ENCODE results near the gene ACTN1. TPM values are rescaled to one million over a fixed set of nuclear protein-coding genes. Genes with fewer than 3 reads are reported as not detected.

The ACTN1 gene
- total and polyA plus RNA-seq, 2 of the 8 experiments (the other 6 are each of a cell fraction or from before 2014, with no cell fraction given), result 236 to 262 TPM

DNA sequence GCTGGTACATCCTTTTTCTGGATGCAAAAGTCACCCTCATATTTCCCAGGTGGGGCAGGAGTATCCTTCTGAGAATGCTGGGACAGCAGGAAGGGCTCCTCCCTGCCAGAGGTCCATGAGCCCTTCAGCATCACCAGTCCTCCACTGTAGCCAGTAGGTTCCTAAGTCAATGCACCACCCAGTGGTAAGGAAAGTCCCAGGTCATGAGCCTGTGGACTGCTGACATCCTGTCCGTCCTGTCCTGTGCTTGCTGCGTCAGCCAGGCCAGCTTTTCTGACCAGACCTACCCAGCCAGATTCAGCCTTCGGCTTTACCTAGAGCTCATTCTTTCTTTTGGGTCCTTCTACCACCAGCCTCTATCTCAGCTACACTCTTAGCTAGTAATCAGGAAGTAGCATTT, 23.0 kb upstream of the ACTN1 start:
- Histone ChIP-seq H4K5ac (ENCODE audit: insufficient read length, low read depth, low read length) (no peak overlapping the region), H3K4me3 (ENCODE audit: extremely low read depth in 1 of 4, insufficient read depth in 2 of 4, low read depth in 3 of 4, low read length in 4 of 4) (no peak overlapping the region), H2BK5ac (ENCODE audit: low read depth, low read length) (no peak overlapping the region), H3K79me2 (ENCODE audit: control insufficient read depth in 1 of 2, insufficient read depth in 2 of 2, low read length in 2 of 2) (no peaks in the 10 kb centered on the region), H3K14ac (ENCODE audit: insufficient read length) (no peak overlapping the region), H4K20me1 (replicated peaks in 1 of 2; ENCODE audit: control insufficient read depth in 1 of 2, insufficient read depth in 2 of 2, low read length in 2 of 2) (no peaks in the 10 kb centered on the region), H3K56ac (replicated peaks; ENCODE audit: insufficient read length, low read depth, low read length) (no peak overlapping the region), H2BK120ac (replicated peaks; ENCODE audit: low read depth, low read length) (no peak overlapping the region), H4K8ac (ENCODE audit: extremely low read depth, insufficient read depth, low read length) (no peak overlapping the region), H2BK12ac (ENCODE audit: low read depth, low read length) (no peak overlapping the region), H3K79me1 (ENCODE audit: low read depth, low read length) (no peaks in the 10 kb centered on the region), H3K9me3 (ENCODE audit: insufficient read depth in 2 of 2, low read depth in 1 of 2, low read length in 1 of 2) (no peaks in the 10 kb centered on the region), H3K23me2 (ENCODE audit: low read depth, low read length) (no peaks in the 10 kb centered on the region; the same call in 1 of the 2 replicates), H3K18ac (ENCODE audit: extremely low read depth, low read length) (no peak overlapping the region), H2AFZ (ENCODE audit: low read length) (no peak overlapping the region), H3K27me3 (replicated peaks in 1 of 4; ENCODE audit: control insufficient read depth in 3 of 4, extremely low read depth in 1 of 4, insufficient read depth in 3 of 4, low read length in 3 of 4) (no peaks in the 10 kb centered on the region), H2AK5ac (ENCODE audit: low read depth, low read length) (no peak overlapping the region; the same call in 1 of the 2 replicates), H3K9ac (replicated peaks in 1 of 4; ENCODE audit: extremely low read depth in 1 of 4, low read depth in 3 of 4, low read length in 3 of 4) (no peak overlapping the region), H3K36me3 (ENCODE audit: control insufficient read depth in 2 of 4, insufficient read depth in 4 of 4, low read length in 3 of 4) (no peaks in the 10 kb centered on the region), H3K27ac (ENCODE audit: low read depth, low read length) (no peak overlapping the region), H3K4ac (replicated peaks; ENCODE audit: insufficient read length, low read depth, low read length) (no peak overlapping the region), H3K23ac (ENCODE audit: insufficient read length) (no peak overlapping the region), H2BK20ac (ENCODE audit: low read length) (0 out of 2 replicates have a peak overlapping the region, but pooled peaks have one; percentile 36), H4K91ac (replicated peaks; ENCODE audit: insufficient read length, low read length) (no peak overlapping the region), H3K4me1 (replicated peaks in 1 of 4; ENCODE audit: control insufficient read depth in 3 of 4, insufficient read depth in 4 of 4, low read length in 3 of 4) (peaks cover 3 to 18% (median 15%) of the 10 kb centered on the region in 4 experiments), H2BK15ac (ENCODE audit: low read length) (peak overlapping the region; percentile 32; the same call in 1 of the 2 replicates), H3K4me2 (ENCODE audit: insufficient read depth in 1 of 2, low read depth in 2 of 2, low read length in 2 of 2) (no peak overlapping the region)
- DNase-seq (ENCODE audit: low read depth in 1 of 2, low spot score in 2 of 2), result no peak
- peak; percentile 50 for FAIRE-seq
- POLR2A ChIA-PET (ENCODE audit: partially characterized antibody), result interaction anchor here (1.3 to 2.5 kb wide), 3 partner anchors 22 to 27 kb away, joined by 4 to 12 read pairs (median 8); no protein-coding TSS in a partner anchor
- WGBS, 2 experiments (ENCODE audit: extremely low coverage in 1 of 2, insufficient coverage in 1 of 2, insufficient read length in 1 of 2, insufficient replicate concordance in 2 of 2, low coverage in 1 of 2, low lambda C conversion rate in 2 of 2, missing lambda C conversion rate in 1 of 2), result 87% methylated on average over 3 of the region's 3 CpGs; no CpG with 5 or more reads in 1 of the 2 experiments
- CTCF ChIA-PET (ENCODE audit: partially characterized antibody), result interaction anchor here (0.5 to 4.8 kb wide), 23 partner anchors 10 to 1867 kb away, joined by 3 to 24 read pairs (median 4); no protein-coding TSS in a partner anchor
- TF ChIP-seq GABPA (IDR thresholded peaks at IDR 0.05; ENCODE audit: borderline replicate concordance, insufficient read depth, low read length) (no peak), KDM4A (IDR thresholded peaks at IDR 0.05; ENCODE audit: low read depth, low read length, severe bottlenecking) (no peak), HDAC6 (IDR thresholded peaks at IDR 0.05; ENCODE audit: low read depth, low read length) (no peak), TAF7 (optimal IDR thresholded peaks at IDR 0.05; ENCODE audit: borderline replicate concordance, low read depth, low read length) (no peak), SRF (IDR thresholded peaks at IDR 0.05; ENCODE audit: low read depth, low read length) (no peak), TAF1 (IDR thresholded peaks at IDR 0.05; ENCODE audit: low read depth, low read length) (no peak), SP1 (IDR thresholded peaks at IDR 0.05; ENCODE audit: low read depth, low read length) (no peak), RAD21 (IDR thresholded peaks at IDR 0.05 in 1 of 2, conservative IDR thresholded peaks at IDR 0.05 in 1 of 2; ENCODE audit: low read depth in 2 of 2, low read length in 2 of 2) (peak; percentile 38 to 57)
- TF ChIP-seq, protein P1, sequence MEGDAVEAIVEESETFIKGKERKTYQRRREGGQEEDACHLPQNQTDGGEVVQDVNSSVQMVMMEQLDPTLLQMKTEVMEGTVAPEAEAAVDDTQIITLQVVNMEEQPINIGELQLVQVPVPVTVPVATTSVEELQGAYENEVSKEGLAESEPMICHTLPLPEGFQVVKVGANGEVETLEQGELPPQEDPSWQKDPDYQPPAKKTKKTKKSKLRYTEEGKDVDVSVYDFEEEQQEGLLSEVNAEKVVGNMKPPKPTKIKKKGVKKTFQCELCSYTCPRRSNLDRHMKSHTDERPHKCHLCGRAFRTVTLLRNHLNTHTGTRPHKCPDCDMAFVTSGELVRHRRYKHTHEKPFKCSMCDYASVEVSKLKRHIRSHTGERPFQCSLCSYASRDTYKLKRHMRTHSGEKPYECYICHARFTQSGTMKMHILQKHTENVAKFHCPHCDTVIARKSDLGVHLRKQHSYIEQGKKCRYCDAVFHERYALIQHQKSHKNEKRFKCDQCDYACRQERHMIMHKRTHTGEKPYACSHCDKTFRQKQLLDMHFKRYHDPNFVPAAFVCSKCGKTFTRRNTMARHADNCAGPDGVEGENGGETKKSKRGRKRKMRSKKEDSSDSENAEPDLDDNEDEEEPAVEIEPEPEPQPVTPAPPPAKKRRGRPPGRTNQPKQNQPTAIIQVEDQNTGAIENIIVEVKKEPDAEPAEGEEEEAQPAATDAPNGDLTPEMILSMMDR (IDR thresholded peaks at IDR 0.05; ENCODE audit: control extremely low read depth in 1 of 3, insufficient read depth in 1 of 3, low read depth in 1 of 3, low read length in 3 of 3), result peak; percentile 13 to 55 (median 30); a peak in 3 of 4 replicates
- TF ChIP-seq, protein P2, sequence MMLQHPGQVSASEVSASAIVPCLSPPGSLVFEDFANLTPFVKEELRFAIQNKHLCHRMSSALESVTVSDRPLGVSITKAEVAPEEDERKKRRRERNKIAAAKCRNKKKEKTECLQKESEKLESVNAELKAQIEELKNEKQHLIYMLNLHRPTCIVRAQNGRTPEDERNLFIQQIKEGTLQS (IDR thresholded peaks at IDR 0.05; ENCODE audit: insufficient read depth, low read depth, low read length), result no peak

Data from H1 (cell line).